VCaP (cell line): ENCODE results near the gene PHLDB1.

Source experiments
- H3K27ac ChIP-seq: fragments of 450-650 bp; 2 replicates; pipeline ENCODE4 v1.5.1; 2017
- TF ChIP-seq, protein P1 (sequence below): fragments of 450-650 bp; conservative IDR thresholded peaks from 2 replicates; pipeline ENCODE4 v1.5.1; 2017; ENCODE audit warnings: mild to moderate bottlenecking, moderate library complexity

Gene PHLDB1

DNA sequence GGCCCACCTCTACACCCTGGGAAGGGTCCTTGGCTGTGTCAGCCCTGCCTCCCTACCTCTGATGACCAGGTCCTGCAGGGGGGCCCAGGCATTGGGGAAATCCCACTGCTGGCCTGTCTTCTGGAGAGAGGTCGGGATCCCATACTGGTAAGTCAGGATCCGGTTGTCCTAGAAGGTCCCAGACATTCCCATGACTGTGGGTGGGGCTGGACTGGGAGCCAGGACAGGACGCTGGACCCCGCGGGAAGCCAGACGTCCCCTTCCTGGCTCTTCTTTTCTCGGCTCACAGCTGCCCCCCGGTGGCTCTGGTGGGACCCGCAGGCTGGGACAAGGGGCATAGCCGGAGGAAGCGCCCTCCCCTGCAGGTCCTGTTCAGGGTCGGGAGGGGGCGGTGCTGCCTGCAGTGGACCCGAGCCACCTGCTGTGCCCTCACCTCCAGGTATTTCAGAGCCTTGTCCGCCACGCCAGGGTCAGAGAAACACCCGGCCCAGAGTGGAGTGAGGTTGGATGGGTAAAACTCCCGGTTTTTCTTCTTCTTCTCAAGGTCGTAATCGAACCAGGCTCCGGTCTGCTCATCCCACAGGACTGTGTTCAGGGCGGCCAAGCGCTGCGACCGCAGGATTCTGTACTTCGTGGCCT is 52.0 kb downstream of the PHLDB1 start:
- TF ChIP-seq, protein P1, sequence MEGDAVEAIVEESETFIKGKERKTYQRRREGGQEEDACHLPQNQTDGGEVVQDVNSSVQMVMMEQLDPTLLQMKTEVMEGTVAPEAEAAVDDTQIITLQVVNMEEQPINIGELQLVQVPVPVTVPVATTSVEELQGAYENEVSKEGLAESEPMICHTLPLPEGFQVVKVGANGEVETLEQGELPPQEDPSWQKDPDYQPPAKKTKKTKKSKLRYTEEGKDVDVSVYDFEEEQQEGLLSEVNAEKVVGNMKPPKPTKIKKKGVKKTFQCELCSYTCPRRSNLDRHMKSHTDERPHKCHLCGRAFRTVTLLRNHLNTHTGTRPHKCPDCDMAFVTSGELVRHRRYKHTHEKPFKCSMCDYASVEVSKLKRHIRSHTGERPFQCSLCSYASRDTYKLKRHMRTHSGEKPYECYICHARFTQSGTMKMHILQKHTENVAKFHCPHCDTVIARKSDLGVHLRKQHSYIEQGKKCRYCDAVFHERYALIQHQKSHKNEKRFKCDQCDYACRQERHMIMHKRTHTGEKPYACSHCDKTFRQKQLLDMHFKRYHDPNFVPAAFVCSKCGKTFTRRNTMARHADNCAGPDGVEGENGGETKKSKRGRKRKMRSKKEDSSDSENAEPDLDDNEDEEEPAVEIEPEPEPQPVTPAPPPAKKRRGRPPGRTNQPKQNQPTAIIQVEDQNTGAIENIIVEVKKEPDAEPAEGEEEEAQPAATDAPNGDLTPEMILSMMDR = peak; percentile 97
- H3K27ac ChIP-seq = no peak overlapping the region; the same call in 1 of the 2 replicates

DNA sequence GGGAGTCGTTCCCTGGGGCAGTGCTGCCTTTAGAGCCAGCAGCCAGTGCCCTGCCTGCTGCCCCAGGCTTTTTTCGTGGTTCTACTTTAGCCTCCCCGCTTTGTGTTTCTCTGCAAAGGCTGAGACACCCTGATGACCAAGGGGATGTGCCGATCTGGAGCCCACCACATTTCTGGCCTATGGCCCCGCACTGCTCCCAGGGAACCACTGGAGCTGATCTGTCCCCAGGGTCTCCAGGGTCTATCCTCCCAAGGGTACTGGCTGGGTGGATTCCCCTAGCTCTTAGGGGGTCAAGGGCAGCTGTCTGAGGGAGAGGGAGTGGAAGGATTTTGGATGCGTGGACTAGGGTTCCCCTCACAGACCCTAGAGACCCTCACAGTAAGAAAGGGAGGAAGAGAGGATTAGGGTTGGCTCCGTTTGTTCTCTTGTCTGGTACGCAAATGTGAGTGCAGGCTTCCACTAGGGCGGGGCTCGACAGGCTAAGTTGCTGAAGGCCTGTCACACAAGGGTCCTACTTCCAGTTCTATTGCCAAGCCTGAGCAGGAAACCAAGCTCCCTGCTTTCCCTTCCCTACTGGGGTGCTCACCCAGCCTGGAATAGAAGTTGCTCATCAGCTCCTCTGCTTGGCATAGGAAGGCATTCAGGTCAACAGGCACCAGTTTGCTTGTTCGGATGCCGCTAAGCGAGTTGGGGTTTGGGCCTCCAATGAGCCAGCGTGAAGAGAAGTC is 52.7 kb downstream of the PHLDB1 start:
- TF ChIP-seq, protein P1 = no peak
- H3K27ac ChIP-seq = no peak overlapping the region

DNA sequence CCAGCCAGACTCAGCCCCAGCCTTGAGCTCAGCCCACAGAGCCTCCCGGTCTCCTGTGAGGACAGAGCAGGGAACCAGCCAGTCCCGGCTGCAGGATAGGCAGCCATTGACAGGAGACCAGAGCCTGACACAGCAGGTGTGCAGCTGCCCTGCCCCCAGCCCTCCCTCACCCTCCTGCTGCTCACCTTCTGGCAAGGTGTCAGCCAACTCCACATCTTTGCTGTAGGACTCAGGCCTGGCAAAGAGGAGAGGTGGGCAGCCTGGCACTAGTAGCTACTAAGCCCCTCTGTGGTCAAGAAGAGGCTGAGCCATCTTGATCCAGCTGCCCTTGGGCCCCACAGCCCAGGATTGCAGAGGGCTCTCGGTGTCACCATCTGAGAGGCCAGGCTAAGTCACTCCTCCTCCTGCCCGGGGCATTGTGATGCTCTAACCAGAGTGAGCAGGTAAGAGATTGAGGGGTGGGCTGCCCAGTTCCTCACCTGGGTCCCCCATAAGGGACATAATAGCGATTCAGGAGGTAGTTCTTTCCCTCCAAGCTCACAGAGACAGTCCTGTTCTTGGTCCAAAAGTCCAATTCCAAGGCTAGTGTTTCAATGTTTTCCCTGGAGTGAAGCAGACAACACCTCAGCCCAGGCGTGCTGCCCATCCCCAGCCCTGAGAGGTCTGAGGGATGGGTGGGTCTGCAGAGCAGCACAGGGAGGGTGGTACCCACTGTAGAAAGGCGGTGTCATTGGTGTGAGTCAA is 53.4 kb downstream of the PHLDB1 start:
- no peak overlapping the region for H3K27ac ChIP-seq
- TF ChIP-seq, protein P1 = no peak

DNA sequence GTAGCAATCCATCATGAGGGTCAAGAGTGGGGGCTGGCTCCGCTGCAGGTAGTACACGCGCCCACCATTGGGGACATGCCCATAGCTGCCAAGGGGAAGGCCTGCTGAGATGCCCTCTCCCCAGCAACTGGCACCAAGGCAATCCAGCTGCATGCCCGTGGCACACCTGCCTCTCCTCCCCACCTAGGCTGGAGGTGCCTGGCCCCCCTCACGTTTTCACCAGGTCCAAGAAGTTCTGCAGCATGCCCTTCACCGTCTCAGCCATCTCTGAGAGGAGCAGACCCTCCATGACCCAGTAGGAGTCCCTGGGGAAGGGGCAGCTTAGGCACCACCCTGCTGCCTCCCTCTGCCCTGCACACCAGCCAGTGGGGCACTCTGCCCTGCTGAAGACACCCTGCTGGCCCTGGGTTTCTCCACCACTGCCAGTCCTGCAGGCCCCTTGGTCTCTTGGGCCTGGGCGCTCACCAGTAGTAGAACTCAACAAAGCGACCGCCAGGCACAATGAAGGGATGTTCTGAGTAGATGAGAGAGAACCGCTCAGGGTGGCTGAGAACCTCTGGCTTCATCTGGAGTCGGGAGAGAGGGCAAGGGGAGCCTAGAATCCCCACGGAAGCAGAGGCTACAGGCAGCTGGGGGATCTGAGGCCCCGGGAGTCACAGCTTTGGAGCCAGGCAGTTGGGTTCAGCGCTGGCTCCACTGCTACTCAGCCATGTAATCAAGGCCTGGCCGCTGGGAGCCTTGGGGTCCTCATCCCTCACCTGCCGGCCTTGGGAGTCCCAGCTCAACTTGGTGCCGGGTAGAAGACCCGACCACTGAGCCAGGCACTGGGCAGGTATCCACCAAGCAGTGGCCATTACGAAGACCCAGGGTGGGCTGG is 54.2 kb downstream of the PHLDB1 start:
- no peak overlapping the region for H3K27ac ChIP-seq
- TF ChIP-seq, protein P1 = no peak

DNA sequence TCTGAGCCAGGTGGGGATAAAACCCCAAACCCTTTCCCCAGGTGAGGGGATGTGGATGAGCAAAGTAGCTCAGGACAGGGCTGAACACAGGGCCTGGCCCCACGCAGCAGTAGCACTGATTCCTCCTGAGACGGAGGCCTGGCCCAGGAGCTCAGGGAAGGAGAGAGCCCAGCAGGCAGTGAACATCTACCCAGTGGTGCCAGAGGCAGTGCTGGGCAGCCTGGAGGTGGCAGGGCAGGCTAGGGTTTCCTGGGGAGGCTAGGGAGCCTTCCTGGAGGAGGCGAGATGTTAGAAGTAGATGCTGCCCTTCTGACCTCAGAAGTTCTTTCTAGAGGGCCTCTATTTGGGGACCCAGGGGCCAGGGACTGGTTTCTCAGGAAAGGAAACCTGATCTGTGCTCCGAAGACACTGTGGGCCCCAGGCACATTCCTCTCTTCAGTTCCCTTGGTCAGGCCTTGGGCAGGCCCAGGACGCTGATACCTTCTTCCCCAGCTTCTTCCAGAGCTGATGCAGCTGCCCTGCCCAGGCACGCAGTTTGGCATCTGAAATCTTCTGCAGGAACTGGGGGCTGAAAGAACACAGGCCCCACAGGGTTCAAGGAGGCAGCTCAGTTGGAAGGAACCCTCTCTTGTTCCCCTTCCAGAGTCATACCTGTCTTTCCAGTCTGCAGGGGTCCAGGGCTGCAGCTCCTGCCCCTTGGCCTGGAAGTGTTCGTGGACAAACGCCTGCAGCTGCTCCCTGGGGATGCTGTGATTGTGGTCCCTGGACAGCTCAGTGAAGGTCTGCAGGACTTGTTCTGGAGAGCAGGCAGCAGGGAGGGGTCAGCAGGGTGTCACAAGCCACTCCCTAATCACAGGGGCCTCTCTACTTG is 55.2 kb downstream of the PHLDB1 start:
- TF ChIP-seq, protein P1 = no peak
- no peak overlapping the region for H3K27ac ChIP-seq

DNA sequence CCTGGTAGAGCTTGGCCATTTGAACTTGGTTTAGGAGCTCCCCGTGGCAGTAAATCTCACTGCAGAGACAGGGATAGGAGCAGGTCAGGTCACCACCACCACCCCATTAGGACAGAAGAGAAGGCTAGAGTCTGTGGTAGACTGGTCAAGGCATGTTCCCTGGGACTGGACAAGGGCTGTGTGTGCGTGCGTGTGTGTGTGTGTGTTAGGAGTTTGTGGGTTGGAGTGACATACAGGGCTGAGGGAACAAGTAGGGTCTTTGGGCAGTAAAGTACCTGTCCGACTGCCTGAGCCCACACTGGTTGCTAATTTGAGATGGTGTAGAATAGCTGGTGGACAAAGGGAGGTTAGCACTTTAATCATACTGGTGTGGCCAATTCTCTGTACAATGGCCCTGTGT is 56.0 kb downstream of the PHLDB1 start:
- no peak overlapping the region for H3K27ac ChIP-seq
- TF ChIP-seq, protein P1 = no peak
